B cell (primary cell): ENCODE results near the gene ERP29. TPM values are rescaled to one million over a fixed set of nuclear protein-coding genes. Genes with fewer than 3 reads are reported as not detected.
A peak's percentile ranks its signal among the peaks of the same experiment; 100 is the strongest.

Experiments used
- ATAC-seq: fragments of 200-7000 bp; cut with Tn5 transposase; one replicate; pipeline ENCODE4 v1.10.0; 2021; ENCODE audit warnings: low read depth, mild to moderate bottlenecking, moderate number of reproducible peaks, moderate library complexity
- CTCF ChIA-PET: fragments of 350-600 bp; sonication (Branson Sonifier 250); formaldehyde crosslinking; loops from one replicate; lab custom pipeline; 2021; ENCODE audit warnings: antibody characterized with exemption, inconsistent platforms; lab: Charles Lee
- POLR2A ChIA-PET: fragments of 350-600 bp; sonication (Branson Sonifier 250); formaldehyde crosslinking; loops from one replicate; lab custom pipeline; 2021; ENCODE audit warnings: antibody characterized with exemption; lab: Charles Lee
- DNase-seq: peaks from one replicate; pipeline ENCODE4 v3.0.0; 2013
- H2AFZ ChIP-seq: 2 replicates; pipeline ENCODE4 v1.6.1; 2012; ENCODE audit warnings: mild to moderate bottlenecking, low read depth, low read length; ENCODE audit not compliant: insufficient read depth, poor library complexity, severe bottlenecking
- H3K27ac ChIP-seq, 2 donors: 1 replicate in 1 of 2; 2 replicates in 1 of 2; pipeline ENCODE4 v1.5.1; 2012 to 2013; ENCODE audit warnings: low read length in 2 of 2, mild to moderate bottlenecking in 2 of 2, moderate library complexity in 1 of 2
- H3K27me3 ChIP-seq, 4 experiments: fragments of 200-600 bp in 1 of 4; sonication (generic) in 1 of 4; replicated peaks in 1 of 4; 1 replicate in 2 of 4; 2 replicates in 2 of 4; pipeline versions ENCODE4 v1.6.1 to v1.7.0; 2013 to 2016; ENCODE audit warnings: low read length in 3 of 4, mild to moderate bottlenecking in 2 of 4, mixed read lengths in 1 of 4, moderate library complexity in 1 of 4; ENCODE audit not compliant: insufficient read depth in 4 of 4, control insufficient read depth in 3 of 4; ENCODE audit errors: control extremely low read depth in 1 of 4
- H3K36me3 ChIP-seq, 2 experiments: replicated peaks in 1 of 2; 1 replicate in 1 of 2; 2 replicates in 1 of 2; pipeline versions ENCODE4 v1.6.1 to v1.7.1; 2013; ENCODE audit warnings: low read length in 1 of 2; ENCODE audit not compliant: insufficient read depth in 2 of 2, control insufficient read depth in 1 of 2; ENCODE audit errors: control extremely low read depth in 1 of 2, extremely low read depth in 1 of 2
- H3K4me1 ChIP-seq, 2 donors: fragments of 200-600 bp in 1 of 2; sonication (generic) in 1 of 2; 1 replicate in 1 of 2; 2 replicates in 1 of 2; pipeline versions ENCODE4 v1.5.1 to v1.6.1; 2013 to 2017; ENCODE audit warnings: low read length in 2 of 2; ENCODE audit not compliant: control insufficient read depth in 2 of 2, insufficient read depth in 2 of 2
- H3K4me2 ChIP-seq: replicated peaks from 2 replicates; pipeline ENCODE3; 2012; ENCODE audit warnings: mild to moderate bottlenecking, low read depth, low read length; ENCODE audit not compliant: poor library complexity, severe bottlenecking
- H3K4me3 ChIP-seq, 5 experiments: fragments of 200-600 bp in 1 of 5; sonication (generic) in 1 of 5; 1 replicate in 3 of 5; 2 replicates in 2 of 5; pipeline versions ENCODE4 v1.5.1 to v1.7.0; 2011 to 2016; ENCODE audit warnings: low read length in 4 of 5, mild to moderate bottlenecking in 4 of 5, low read depth in 2 of 5, control low read depth in 1 of 5, moderate library complexity in 1 of 5; ENCODE audit not compliant: insufficient read depth in 1 of 5; ENCODE audit errors: control extremely low read depth in 1 of 5, extremely low read depth in 1 of 5
- H3K79me2 ChIP-seq: fragments of 200-600 bp; sonication (generic); one replicate; pipeline ENCODE4 v1.6.0; 2016; ENCODE audit warnings: low read length; ENCODE audit not compliant: control insufficient read depth, insufficient read depth
- H3K9ac ChIP-seq: fragments of 200-600 bp; sonication (generic); 2 replicates; pipeline ENCODE4 v1.6.1; 2017; ENCODE audit warnings: mild to moderate bottlenecking, low read length, moderate library complexity
- H3K9me3 ChIP-seq, 3 donors: one replicate each; pipeline versions ENCODE4 v1.6.1 to v1.7.1; 2013; ENCODE audit warnings: low read length in 2 of 3; ENCODE audit not compliant: control insufficient read depth in 2 of 3, insufficient read depth in 1 of 3; ENCODE audit errors: control extremely low read depth in 1 of 3
- H4K20me1 ChIP-seq: 2 replicates; pipeline ENCODE4 v1.6.0; 2012; ENCODE audit warnings: mild to moderate bottlenecking, low read length; ENCODE audit not compliant: insufficient read depth, control insufficient read depth, poor library complexity, severe bottlenecking
- H3K27ac Mint-ChIP-seq: one replicate; pipeline ENCODE4 v1.8.0; 2021; ENCODE audit warnings: mixed read lengths
- H3K27me3 Mint-ChIP-seq: one replicate; pipeline ENCODE4 v1.8.0; 2021; ENCODE audit warnings: mixed read lengths
- H3K4me1 Mint-ChIP-seq: one replicate; pipeline ENCODE4 v1.8.0; 2021; ENCODE audit warnings: mixed read lengths
- H3K4me3 Mint-ChIP-seq: one replicate; pipeline ENCODE4 v1.8.0; 2021; ENCODE audit warnings: mixed read lengths
- H3K9me3 Mint-ChIP-seq: one replicate; pipeline ENCODE4 v1.8.0; 2022; ENCODE audit warnings: mixed read lengths; ENCODE audit not compliant: insufficient read depth
- EZH2 ChIP-seq: IDR thresholded peaks from 2 replicates; pipeline ENCODE4 v1.6.1; 2012; ENCODE audit warnings: borderline replicate concordance, low read depth, mild to moderate bottlenecking, moderate library complexity, low read length; ENCODE audit not compliant: insufficient read depth, poor library complexity, severe bottlenecking
- WGBS: methylation state at CpG from one replicate; pipeline ENCODE4 v1.1.5; 2013; ENCODE audit warnings: missing lambda C conversion rate; ENCODE audit not compliant: insufficient coverage; 5-methylcytosine and 5-hydroxymethylcytosine counted together
- intact Hi-C: fragments of 100-400 bp; cut with micrococcal nuclease; formaldehyde crosslinking; loops from one replicate; pipeline ENCODE4 v1.10.0; 2022
- polyA plus RNA-seq: library from polyadenylated mRNA; depleted of rRNA; stranded (reverse); fragments of >200 nt; gene quantifications from 2 replicates; pipeline ENCODE4 v1.2.3, GENCODE V29; 2012
- total RNA-seq, 2 donors: library from RNA; stranded (reverse); fragments of 120-200 nt in 1 of 2; gene quantifications; 1 replicate in 1 of 2; 2 replicates in 1 of 2; pipeline versions ENCODE4 v1.2.3 to v1.2.4, GENCODE V29; 2013 to 2022
- TF ChIP-seq, protein P1 (sequence below): fragments of 200-600 bp; IDR thresholded peaks from one replicate; pipeline ENCODE4 v1.8.0; 2022; ENCODE audit warnings: antibody characterized with exemption, mild to moderate bottlenecking

Gene ERP29
- total and polyA plus RNA-seq, 2 donors (not counting 1 experiment from before 2014, with no cell fraction given), result 130 to 149 TPM

DNA sequence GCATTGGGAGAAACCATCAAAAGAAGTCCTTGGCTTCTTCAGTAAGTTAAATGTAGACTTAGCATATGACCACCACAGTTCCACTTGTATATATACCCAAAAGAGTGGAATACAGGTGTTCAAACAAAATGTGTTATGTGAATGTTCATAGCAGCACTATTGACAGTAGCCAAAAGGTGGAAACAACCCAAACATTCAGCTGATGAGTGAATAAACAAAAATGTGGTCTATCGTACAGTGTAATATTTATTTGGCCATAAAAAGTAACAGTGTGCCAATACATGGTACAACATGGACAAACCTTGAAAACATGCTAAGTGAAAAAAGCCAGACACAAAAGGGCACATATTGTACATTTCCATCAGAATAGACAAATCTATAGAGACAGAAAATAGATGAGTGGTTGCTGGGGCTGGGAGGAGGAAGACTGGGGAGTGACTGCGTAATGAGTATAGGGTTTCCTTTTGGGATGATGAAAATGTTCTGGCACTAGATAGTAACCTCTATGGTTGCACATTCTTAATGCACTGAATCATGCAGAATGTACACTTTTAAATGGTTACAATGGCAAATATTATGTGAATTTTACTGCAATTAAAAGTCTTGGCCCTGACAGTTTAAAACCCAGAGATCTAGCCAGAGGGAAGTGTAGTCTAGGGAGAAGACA, 5.5 kb downstream of the ERP29 start:
- Histone ChIP-seq H3K36me3 (peaks cover 35 to 77% of the 10 kb centered on the region in 2 experiments), H3K9ac (no peak overlapping the region), H3K27me3 (no peaks in the 10 kb centered on the region), H3K4me3 (no peak overlapping the region), H3K27ac (peak overlapping the region in 1 of 2 donors; percentile 29), H4K20me1 (peaks cover 79% of the 10 kb centered on the region), H3K4me2 (peak overlapping the region; percentile 9), H2AFZ (no peak overlapping the region), H3K9me3 (peaks cover 0 to 10% (median 3%) of the 10 kb centered on the region in 3 donors), H3K79me2 (peaks cover 78% of the 10 kb centered on the region), H3K4me1 (peaks cover 44 to 57% of the 10 kb centered on the region in 2 donors)
- ChIA-PET POLR2A (no interaction called here), CTCF (no interaction called here)
- no peak for DNase-seq
- no peaks in the 10 kb centered on the region for H3K27me3 Mint-ChIP-seq
- H3K9me3 Mint-ChIP-seq, result peaks cover 2% of the 10 kb centered on the region
- TF ChIP-seq EZH2, result no peak
- TF ChIP-seq, protein P1, sequence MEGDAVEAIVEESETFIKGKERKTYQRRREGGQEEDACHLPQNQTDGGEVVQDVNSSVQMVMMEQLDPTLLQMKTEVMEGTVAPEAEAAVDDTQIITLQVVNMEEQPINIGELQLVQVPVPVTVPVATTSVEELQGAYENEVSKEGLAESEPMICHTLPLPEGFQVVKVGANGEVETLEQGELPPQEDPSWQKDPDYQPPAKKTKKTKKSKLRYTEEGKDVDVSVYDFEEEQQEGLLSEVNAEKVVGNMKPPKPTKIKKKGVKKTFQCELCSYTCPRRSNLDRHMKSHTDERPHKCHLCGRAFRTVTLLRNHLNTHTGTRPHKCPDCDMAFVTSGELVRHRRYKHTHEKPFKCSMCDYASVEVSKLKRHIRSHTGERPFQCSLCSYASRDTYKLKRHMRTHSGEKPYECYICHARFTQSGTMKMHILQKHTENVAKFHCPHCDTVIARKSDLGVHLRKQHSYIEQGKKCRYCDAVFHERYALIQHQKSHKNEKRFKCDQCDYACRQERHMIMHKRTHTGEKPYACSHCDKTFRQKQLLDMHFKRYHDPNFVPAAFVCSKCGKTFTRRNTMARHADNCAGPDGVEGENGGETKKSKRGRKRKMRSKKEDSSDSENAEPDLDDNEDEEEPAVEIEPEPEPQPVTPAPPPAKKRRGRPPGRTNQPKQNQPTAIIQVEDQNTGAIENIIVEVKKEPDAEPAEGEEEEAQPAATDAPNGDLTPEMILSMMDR, result no peak
- peaks cover 65% of the 10 kb centered on the region for H3K4me1 Mint-ChIP-seq
- H3K4me3 Mint-ChIP-seq, result no peak overlapping the region
- peak overlapping the region; percentile 51 for H3K27ac Mint-ChIP-seq
- no CpG with 5 or more reads among the region's 2 CpGs for WGBS
- intact Hi-C loops, result no loop called here
- no peak for ATAC-seq

DNA sequence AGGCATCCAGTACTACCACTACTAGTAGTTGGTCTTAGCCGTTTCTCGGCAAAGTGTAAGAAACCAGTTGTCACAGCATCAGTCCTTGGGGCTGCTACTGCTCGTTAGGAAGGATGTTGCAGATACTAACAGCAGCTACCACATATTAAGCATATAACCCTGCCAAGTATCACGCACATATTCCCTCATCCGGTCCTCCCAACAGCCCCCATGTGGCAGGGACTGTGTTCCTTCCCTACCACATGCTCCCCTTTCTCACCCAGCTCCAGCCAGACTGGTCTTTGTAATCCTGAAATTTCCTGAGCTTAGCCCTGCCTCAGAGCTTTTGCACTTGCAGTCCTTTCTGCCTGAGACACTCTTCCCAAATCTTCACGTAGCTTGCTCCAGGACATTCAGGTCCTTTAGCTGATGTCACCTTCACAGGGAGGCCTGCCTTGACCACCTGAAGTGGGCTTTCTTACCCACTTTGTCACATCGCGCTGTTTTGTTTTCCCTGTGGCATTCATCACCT, 7.8 kb downstream of the ERP29 start:
- peaks cover 38 to 82% of the 10 kb centered on the region in 2 experiments for H3K36me3 ChIP-seq

More for the DNA sequence above, 7.8 kb downstream of the ERP29 start:
- ChIA-PET CTCF (interaction anchor here (0.8 to 1.5 kb wide), 4 partner anchors 8 to 177 kb away, joined by 3 to 4 read pairs (median 4); partner anchors contain the start of genes ERP29 and TMEM116), POLR2A (interaction anchor here (0.6 to 0.7 kb wide), 2 partner anchors 11 to 22 kb away, joined by 3 to 8 read pairs; no protein-coding TSS in a partner anchor)
- Histone ChIP-seq H3K4me2 (no peak overlapping the region), H3K4me3 (no peak overlapping the region), H3K4me1 (peaks cover 36 to 43% of the 10 kb centered on the region in 2 donors), H3K27me3 (no peaks in the 10 kb centered on the region), H3K27ac (no peak overlapping the region), H3K9ac (no peak overlapping the region), H3K79me2 (peaks cover 74% of the 10 kb centered on the region), H4K20me1 (peaks cover 80% of the 10 kb centered on the region), H3K9me3 (peaks cover 0 to 2% (median 0%) of the 10 kb centered on the region in 3 donors), H2AFZ (no peak overlapping the region)
- WGBS, result 96% methylated on average over 6 of the region's 8 CpGs
- Mint-ChIP-seq H3K4me1 (peaks cover 63% of the 10 kb centered on the region), H3K27me3 (no peaks in the 10 kb centered on the region), H3K27ac (no peak overlapping the region), H3K9me3 (peaks cover 2% of the 10 kb centered on the region), H3K4me3 (no peak overlapping the region)
- no peak for ATAC-seq
- intact Hi-C loops, result no loop called here
- no peak for TF ChIP-seq EZH2
- TF ChIP-seq, protein P1, result no peak
- DNase-seq, result no peak
